NCI-H1105 treated with DMSO at 0.1 percent for 48 hours (cell line): ENCODE measurements around the gene CBFA2T3.
"Not testable (repeated sequence)": the region's sequence is repeated elsewhere in the genome, so short reads cannot be mapped to it uniquely, and the experiment has no call there.

Source experiments
- DNase-seq: peaks from one replicate; lab custom pipeline; 2025; lab: John Stamatoyannopoulos, UW

CBFA2T3 gene

GRCh38 chr16:88977018-88977811 is at the start of gene CBFA2T3:
TSS of gene CBFA2T3 (minus strand) at chr16:88977207. CDS start at chr16:88976807, 400 bp downstream.
- no peak for DNase-seq

DNA sequence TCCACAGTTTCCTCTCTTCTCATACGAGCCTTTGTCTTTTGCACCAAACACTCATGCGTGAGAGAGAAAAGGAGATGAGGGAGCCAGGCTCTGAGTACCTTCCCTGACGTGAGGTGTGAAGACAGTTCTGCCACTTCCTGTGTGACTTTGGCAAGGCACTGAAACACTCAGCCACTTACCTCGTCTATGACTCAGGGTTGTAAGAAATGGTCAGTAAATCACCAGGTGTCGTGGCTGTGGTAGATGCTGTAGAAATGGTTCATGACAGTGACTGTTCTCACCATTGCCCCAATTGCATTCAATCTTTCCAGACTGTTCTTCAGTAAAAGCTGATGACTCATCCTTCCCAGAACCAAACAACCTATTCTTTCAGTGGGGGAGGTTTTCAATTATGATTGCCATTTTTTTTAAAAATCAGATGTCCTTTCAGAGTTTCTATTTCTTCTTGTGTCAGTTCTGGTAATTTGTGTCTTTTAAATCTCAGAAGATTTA is 49.2 kb upstream of the CBFA2T3 start:
- no peak for DNase-seq

DNA sequence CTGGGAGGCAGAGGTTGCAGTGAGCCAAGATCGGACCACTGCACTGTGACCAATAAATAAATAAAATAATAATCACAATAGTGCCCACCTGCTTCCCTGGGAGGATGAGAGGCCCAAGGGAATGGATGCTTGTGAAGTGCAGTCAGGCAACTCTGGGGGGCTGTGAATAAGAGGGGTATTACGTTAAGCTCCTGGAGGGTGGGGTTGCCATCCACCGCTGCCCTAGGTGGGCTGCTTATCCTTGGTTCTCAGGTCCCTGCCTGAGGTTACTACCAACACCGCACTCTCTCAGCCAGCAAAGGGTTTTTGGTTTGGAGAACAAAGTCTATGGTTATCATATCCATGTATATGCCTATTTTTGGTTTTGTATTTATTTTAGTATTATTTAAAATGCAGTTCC is 48.6 kb upstream of the CBFA2T3 start:
- DNase-seq = no peak

DNA sequence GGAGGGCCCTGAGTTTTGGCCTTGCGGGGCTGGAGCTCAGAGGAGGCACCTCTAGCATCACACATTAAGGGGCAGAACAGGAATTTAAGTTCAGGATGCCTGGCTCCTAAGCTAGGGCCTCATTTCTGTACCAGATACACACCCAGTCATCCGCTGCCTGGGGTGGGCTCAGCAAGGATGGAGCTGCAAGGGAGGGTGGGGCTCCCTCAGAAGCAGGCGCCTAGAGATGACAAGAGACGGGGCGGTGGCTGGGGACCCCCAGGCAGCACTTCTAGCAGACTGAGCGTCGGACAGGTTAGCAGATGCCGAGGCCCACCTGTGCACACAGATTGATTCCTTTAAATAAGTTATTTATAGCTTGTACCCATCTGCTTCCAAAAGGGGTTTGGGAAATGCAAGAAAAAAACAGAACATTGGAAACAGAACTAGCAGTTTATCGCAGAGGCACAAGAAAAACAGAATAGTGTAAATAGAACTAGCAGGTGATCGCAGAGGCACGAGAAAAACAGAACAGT is 47.6 kb upstream of the CBFA2T3 start:
- no peak for DNase-seq

DNA sequence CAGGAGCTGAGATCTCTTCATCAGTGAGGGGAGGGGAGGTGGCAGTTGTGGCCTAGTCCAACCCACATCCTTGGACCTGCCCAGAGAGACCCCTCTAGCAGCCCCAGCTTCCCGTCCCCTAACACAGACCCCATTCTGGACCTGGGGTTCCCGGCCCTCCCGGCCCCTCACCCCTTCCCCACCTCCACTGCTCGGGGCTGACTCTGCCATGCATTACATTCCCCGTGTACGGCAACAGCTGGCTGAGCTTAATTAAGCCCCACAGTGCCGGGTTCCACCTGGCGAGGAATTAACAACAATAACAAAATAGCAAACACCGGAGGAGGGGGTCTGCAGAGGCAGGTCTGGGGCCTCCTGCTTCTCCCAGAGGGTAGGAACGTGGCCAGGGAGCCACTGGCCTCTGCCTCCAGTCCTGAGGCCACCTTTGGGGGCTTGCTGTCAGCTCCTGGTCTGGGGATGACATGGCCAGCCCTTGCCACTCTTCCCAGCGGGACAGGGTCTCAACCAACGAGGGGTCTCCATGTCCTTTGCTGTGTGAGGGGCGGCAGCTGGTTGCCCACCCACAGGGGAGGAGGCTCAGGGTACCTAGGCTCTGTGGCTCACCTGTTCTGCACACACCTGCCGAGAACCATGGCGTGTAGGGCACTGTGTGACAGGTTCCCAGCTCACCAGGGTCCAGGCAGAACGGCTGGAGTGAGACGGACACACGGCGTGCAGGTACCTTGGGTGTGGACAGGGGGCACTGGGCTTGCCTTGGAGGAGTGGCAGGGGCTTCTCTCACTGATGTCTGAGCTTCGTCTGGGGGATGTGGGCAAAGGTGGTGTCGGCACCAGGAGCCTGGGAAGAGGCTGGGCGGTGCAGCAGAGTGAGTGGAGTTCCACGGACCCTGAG is 46.9 kb upstream of the CBFA2T3 start:
- DNase-seq = no peak

GRCh38 chr16:89023151-89023551 is 46.1 kb upstream of the CBFA2T3 start:
- DNase-seq = no peak

DNA sequence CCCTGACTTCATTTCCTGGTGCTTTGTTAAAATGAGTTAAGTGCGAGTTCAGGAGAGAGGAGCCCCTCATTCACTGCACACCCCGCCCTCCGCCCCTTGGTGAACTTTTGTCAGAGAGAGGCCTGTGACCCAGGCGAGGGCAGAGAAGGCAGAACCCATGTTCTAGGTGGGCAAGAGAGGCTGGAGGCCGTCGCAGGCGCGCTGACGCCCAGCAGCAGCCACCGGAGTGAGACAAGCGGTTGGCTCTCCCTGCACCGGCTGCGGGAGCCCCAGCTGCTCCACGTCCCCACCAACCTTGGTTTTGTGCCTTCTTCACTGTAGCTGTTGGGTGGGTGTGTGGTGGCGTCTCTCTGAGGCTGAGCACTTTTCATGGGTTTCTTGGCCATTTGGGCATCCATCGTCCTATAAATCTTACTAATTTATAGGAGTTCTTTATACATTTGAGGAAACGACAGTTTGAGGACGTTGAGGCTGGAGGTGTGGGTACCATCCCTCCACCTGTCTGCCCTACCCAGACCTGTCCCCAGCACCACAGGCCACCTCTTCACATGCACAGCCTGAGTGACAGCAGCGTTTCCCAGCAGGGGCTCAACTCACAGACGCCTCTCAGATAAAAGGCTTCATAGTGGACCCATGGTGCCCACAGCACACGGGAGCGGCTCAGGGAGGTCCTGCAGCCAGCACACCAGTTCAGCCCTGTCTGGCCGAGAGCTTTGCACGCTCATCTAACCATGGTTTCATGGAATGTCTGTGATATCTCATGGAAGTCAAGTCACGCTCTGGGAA is 45.2 kb upstream of the CBFA2T3 start:
- DNase-seq = no peak

DNA sequence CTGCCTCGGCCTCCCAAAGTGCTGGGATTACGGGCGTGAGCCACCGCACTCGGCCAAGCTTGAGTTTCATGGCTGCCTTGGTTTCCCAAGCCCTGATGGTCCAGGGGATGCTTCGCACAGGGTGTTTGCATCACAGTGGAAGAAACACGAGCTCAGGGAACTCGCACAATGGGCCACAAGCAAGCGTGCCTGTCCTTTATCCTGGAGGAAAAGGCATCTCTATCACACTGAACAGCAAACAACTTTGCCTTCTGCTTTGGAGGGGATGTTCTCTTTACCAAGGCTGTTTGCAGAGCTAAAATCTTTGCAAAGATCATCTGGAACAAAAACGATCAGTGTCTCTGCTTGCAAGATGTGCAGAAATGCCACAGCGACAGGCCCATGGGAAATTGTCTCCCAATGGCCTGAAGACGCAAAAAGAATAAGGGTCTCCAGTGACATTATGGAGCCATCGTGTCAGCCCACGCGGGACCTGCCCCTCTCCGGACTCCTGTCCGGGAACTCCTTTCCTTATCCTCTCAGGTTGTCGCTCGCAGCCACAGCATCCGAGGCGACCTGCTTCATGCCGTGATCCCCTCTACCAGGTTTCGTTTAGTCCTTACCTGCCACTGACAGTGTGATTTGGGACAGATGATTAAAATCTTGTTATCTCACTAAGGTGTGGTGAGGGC is 44.1 kb upstream of the CBFA2T3 start:
- DNase-seq = no peak

- DNase-seq = no peak
Measured at GRCh38 chr16:89020068-89020924, 43.3 kb upstream of the CBFA2T3 start.

DNA sequence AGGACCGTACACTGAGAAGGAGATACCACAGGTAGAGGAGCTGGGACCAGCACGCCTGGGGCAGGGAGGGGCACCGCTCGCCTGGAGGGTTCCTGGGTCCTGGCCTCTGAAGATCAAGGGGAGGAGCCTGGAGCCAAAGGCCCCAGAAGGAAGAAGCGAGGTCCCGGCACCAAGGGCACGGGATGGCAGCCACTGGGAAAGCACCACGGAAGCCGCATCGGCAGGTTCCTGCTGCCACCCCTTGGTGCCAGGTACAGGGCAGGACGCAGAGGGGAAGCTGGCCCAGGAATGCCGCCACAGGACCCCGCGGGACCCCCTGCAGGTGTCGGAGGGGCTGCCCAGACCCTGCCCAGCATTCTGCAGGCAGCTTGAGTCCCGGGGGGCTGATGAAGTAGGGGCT is 42.5 kb upstream of the CBFA2T3 start:
- no peak for DNase-seq

DNA sequence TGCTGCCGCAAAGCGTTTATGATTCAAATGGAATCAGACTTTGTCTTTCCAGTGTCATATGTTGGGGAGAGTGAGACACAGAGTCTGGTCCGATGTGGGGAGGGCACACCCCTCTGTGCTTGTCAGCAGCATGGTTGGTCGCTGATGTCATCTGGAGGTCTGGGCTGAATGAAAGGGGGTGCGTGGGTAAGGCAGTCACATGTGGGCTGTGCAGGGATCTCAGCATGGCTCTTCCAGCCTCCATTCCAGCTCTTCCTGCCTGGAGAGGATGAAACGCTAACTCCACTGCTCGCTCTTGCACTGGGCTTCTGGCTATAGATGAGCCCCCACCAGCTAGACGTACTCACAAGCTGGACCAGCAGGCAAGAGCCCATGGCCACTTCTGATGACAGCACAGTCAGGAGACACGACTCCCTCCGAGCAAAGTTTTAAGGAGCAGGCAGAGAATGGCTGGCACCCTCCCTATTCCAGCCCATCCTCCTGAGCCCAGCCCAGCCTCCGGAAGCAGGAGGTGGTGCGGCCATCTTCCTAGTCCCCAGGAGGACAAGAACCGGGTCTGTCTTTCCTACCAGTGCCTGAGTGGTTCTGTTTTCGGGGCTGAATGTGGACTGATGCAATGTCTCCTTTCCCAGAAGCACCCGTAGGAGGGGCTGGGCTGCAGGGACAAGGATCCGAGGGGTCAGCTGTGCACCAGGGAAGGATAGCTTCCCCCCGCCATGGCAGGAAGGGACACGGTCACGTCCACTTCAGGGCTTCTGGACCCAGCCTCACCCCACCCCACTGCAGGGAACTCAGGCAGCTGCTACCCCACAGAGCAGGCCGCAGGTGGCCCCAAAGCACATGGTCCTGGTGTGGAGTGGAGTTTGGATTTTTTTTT is 41.5 kb upstream of the CBFA2T3 start:
- DNase-seq = no peak

DNA sequence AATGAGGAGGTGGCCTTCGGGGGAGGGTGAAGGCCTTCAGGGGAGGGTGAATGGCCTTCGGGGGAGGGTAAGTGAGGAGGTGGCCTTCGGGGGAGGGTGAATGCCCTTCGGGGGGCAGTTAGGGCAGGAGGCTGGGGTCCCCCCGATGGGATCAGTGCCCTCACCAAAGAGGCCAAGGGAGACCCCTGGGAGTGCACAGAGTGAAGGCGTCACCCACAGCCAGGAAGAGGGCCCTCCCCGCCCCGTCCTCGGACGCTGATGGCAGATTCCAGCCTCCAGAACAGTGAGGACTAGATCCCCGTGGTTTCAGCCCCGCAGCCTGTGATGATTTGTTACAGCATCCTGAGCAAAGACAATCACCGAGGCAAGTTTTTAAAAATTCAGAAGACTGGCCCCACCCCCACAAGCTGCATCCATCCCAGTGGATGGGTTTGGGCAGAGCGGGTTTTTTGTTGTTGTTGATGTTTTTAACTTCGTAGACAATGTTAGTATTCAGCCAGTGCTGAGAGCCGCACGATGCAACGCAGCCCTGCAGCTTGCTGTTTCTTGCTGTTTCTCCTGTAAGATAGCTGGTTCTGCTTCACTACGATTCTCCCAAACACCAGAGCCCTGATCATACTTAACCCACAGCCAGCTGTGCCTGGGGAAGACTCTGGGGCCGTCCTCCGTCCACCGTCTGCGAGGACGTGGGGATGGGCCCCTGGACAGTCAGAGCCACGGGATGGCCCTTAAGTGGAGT is 40.7 kb upstream of the CBFA2T3 start:
- no peak for DNase-seq

DNA sequence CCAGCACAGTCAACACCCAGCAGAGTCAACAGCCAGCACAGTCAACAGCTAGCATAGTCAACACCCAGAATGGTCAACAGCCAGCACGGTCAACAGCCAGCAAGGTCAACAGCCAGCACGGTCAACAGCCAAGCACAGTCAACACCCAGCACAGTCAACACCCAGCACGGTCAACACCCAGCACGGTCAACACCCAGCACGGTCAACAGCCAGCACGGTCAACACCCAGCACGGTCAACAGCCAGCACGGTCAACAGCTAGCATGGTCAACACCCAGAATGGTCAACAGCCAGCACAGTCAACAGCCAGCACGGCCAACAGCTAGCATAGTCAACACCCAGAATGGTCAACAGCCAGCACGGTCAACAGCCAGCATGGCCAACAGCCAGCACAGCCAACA is 39.6 kb upstream of the CBFA2T3 start:
- not testable (repeated sequence) for DNase-seq

GRCh38 chr16:89015271-89015859 is 38.4 kb upstream of the CBFA2T3 start:
- DNase-seq = no peak

- no peak for DNase-seq
Measured at GRCh38 chr16:89014403-89015230, 37.6 kb upstream of the CBFA2T3 start.

DNA sequence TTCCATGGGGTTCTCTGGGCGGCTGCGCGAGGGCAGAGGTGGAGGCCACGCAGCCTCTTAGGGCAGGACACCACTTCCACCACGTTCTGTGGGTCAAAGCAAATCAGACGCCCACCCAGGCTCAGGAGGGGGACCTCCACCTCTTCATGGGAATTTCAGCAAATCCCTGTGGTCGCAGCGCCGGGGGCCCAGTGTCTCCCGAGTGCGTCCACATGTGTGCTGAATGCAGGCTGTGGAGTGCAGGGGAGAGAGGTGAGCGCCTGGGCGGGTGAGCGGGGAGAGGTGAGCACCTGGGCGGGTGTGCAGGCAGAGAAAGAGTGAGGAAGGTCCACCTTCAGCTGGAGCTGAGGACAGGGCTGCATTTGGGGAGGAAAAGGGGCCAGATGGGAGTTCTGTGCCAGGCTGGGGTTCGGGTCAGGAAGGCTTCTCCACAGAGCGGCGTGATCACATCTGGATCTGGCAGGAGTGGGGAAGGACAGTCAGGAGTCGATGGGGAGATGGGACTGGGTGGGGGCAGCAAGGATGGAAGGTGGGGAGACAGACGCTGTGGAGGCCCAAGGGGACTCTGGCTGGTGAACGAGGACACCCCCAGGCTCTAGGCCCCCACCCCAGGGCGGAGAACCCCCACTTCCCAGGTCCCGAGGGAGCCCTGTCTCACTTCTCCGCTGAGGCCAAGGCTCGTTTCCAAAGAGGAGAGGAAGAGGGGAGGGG is 36.8 kb upstream of the CBFA2T3 start:
- no peak for DNase-seq

DNA sequence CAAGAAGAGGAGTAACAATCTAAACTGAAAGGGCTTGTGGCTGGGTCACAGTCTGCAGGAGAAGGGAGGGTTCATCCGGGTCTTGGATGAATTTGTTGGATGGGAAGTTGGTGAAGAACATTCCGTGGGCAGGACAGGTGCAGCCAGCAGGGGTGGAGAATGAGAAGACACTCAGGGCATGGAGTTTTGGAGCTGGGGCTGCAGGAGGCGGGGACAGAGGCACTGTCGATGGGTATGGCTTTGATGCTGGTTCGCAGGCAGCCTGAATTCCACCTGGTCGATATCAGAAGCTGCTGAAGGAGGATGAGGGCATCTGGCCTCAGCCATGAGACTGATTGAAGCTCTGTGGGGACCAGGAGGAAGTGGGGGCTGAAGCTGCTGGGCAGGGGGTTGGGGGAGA is 36.1 kb upstream of the CBFA2T3 start:
- DNase-seq = no peak
